HG02642 (cell line): ENCODE measurements around the gene SSH3.

ENCODE experiments used
- ATAC-seq: cut with Tn5 transposase; IDR thresholded peaks from one replicate; pipeline ENCODE4 v1.9.1; 2021; ENCODE audit warnings: mild to moderate bottlenecking; ENCODE audit not compliant: unreplicated experiment, poor library complexity

Gene SSH3

DNA sequence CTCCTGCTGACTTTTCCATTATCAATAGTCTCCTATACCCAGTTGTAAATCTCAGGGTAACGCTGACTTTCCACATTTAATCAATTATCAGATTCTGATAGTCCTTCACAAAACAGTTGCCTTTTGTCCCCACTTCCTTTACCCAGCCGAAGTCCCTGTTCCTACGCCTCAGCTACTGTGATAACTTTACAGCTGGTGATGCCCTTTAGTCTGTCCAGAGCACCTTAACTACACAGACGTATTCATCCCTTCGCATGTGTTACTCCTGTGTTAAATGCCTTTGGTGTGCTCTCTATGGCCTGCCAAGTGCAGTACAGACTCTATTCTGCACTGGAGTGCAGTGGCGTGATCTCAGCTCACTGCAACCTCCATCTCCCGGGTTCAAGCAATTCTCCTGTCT lies 20.2 kb downstream of the SSH3 start:
- ATAC-seq = no peak

- no peak for ATAC-seq
These were observed 28.9 kb downstream of the SSH3 start for GRCh38 chr11:67332081-67332691.

- no peak for ATAC-seq
These were observed 33.9 kb downstream of the SSH3 start for GRCh38 chr11:67337257-67337656.

- no peak for ATAC-seq
These were observed 40.9 kb downstream of the SSH3 start for GRCh38 chr11:67344264-67344663.

- ATAC-seq = no peak
These were observed 42.1 kb downstream of the SSH3 start for GRCh38 chr11:67345247-67345919.

DNA sequence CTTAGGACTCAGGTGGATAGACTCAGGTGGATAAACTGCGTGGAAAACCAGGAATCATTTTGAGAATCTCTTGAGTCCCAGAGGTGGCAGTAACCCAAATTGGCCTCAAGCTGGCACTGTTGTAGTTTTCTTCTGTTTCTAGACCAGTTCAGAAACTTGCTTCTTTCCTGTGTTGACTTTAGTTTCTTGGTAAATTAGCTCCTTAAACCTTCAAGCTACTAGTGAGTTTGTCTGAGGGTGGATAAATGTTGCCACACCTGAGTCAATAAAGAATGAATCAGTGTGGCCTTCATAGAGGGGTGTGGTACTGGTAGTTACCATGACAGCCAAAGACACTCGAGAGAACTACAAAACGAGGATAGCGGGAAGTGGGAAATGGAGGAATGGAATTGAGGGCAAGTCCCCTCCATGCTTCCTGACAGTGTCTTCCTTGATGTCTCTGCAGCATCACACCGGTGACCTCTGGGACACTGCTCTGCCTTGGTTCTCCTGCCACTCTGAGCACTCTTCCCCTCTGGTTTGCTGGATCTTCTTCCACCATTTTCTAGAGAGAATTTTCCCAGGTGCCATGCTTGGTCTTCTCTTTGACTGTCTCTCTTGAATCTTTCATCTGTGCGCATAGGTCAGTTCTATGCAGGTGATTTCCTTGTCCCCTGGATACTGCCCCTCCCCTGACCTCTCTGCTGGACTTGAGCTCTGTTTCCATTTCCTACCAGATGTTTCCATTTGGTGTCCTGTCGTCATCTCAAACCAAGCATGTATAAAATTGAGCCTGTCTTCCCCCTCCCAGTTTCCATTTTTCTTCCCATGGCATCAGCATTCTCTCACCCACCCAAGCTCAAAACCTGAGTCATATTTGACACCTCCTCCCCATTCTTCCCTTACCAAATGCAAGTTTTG lies 42.8 kb downstream of the SSH3 start:
- ATAC-seq = no peak

- ATAC-seq = no peak
These were observed 44.8 kb downstream of the SSH3 start for GRCh38 chr11:67347964-67348749.

- no peak for ATAC-seq
These were observed 45.7 kb downstream of the SSH3 start for GRCh38 chr11:67349036-67349435.

DNA sequence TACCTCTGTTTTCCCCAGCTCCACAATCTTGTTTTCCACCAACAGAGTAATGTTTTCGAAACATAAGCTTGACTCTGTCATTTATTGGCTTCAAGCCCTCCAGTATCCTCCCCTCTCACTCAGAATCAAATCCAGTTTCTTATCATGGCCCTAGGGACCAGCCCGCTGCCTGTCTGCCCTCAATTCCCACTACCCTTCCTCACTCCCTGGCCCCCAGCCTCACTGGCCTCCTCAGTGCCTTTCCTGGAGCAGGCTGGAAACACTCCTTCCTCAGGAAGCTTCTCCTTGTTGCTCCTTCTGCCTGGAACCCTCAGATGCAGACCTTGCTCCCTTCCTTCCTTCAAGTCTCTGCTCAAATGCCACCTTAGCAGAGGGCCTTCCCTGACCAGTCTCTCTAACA lies 46.1 kb downstream of the SSH3 start:
- ATAC-seq = no peak

DNA sequence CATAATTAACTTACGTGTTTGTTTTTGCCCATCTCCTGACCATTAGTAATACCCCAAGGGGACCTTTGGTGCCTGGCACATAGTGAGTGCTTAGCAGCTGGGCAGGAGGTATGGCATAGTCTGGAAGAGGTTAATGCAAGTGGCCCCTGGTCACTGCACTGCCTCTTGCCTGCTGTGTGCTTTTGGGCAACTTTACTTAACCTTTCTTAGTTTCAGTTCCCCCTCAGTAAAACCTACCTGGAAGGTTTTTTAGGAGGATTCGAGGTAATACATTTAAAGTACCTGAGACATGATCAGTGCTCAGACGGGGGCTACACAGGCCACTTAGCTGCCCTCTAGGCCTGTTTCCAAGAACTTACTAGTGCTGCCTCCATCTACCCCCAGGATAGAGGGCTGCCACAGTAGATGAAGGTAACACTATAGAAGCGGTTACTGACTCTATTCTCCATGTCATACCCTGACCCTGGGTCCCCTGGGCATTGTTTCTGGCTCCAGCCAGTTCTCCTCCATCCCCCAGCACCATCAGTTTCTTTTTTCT lies 46.7 kb downstream of the SSH3 start:
- ATAC-seq = no peak

DNA sequence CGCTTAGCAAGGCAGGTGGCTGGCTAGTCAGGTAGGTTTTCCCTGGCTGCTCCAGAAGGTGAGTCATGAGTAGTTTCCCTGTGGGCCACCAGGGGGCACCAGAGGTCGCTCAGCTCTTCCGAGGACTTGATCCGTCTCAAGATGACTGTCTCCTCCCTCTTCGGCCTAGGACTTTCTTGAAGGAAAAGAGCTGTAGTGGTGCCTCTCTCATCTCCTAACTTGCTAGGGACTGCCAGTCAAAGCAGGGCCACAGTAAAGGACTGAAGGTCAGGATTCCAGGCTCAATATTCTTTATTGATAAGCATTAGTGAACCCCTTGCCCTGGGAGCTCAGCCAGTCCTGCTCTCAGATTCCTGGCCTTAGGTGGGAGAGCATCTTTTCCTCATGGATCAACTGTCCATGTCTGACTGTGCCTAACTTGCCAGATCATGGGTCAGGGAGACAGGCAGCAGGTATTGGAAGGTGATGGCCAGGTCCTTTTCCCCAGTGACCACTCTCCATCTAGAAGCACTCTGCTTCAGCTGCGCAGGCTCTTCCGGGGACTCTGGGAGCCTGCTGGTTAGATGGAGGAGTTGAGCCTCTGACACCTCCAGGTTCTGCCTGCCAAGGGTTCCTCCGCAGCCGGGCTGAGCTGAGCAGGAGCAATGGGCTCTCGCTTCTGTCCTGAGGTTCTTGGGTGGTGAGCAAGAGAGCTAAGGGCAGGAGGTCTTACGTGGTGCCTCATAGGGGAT lies 48.1 kb downstream of the SSH3 start:
- ATAC-seq = no peak

DNA sequence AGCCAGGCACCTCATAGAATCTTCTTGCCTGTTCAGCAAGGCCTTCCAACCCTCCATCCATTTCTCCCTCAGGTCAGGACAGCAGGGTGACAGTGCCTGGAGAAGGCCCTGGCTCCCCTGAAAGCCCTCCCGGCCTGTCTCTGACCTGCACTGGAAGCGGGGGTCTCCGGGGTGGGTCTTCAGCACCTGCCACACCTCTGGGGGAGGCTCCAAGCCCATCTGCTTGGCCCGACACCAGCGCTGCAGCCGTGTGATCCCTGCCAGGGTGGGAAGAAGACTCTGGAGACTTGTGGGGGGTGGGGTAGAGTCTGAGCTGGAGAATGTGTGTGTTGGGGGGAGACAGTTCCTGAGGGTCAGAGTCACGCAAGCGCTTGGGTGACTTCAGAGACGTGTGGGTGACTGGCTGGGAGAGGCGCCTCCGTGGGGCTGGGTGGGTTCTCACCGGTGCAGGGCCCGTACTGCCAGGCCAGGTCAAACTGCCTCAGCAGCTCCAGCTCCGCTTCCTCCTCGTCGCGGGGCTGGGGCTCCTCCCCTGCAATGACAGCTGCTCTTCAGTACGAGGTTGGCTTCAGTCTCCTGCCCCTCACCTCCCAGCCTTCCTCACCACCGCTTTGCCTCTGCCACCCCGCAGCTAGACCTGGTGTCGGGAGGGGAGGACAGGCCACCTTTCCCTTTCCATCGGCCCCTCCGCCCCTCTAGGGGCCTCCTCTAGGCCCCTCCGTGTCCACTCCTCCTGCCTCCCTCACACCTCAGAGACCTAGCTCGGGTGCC lies 49.4 kb downstream of the SSH3 start:
- ATAC-seq = peak; percentile 15

DNA sequence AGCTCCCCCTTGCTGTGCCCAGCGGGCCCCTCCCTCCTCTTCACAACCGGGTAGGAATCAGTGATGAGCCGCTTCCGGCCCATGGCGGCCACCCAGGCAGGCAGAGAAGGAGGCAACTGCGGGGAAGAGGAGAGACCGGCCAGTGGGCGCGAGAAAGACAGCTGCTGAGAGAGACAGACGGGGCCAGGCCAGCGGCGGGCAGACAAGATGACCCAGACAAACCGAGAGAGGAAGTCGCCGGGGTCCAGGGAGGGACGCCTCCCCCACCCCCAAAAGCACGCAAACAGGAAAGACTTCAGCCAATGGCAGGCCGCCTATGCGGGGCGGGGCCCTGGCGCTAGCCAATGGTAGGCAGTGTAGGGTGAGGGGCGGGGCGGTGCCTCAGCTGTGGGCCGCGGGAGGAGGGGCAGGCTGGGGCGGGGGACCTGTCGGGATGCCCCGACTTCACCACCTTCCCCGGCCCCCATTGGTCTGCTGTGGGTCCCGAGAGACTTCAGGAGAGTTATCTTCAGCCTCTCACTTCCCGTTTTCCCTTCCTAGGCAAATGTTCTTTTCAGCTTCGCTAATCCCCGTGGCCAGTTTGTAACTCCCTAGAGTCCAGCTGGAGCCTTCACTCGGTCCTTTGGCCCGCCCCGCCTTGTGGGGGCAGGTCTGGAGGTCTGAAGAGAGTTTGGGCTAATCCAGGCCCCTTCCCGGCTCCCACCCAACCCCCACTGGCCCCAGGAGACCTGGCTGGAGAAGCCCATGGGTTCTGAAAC lies 50.2 kb downstream of the SSH3 start, which contains the start of gene POLD4:
TSS of gene POLD4 (minus strand) at position 230 of the 758 bp plus-strand sequence. CDS start at position 83, 147 bp downstream.
- ATAC-seq = peak; percentile 82

GRCh38 chr11:67354075-67355022 lies 51.0 kb downstream of the SSH3 start:
- no peak for ATAC-seq

GRCh38 chr11:67355023-67355793 lies 51.9 kb downstream of the SSH3 start:
- ATAC-seq = no peak

GRCh38 chr11:67355794-67356386 lies 52.6 kb downstream of the SSH3 start:
- ATAC-seq = no peak
